Stimulated activated CD4-positive, alpha-beta T cell treated with anti-CD3 and anti-CD28 coated beads, Interleukin-1b, Interleukin-23, amount 100 ng/mL, for 24 hours (primary cell): ENCODE results near the gene SPINK14.

Experiments
- DNase-seq, 4 experiments: peaks; one replicate each; pipeline ENCODE4 v3.0.0-alpha.2; 2020; ENCODE audit warnings: low read depth in 4 of 4, low spot score in 1 of 4

SPINK14 gene

GRCh38 chr5:148168246-148168645 lies at the start of gene SPINK14:
TSS of gene SPINK14 (plus strand) at chr5:148168546. CDS start at chr5:148169733, 1,187 bp downstream.
- no peak for DNase-seq

- DNase-seq, result no peak
Observed at GRCh38 chr5:148120317-148120716, 48.0 kb upstream of the SPINK14 start.

- DNase-seq, result no peak
Observed at GRCh38 chr5:148125641-148126040, 42.7 kb upstream of the SPINK14 start.

GRCh38 chr5:148135091-148136048 lies 33.0 kb upstream of the SPINK14 start:
- DNase-seq, result no peak

- DNase-seq, result no peak
Observed at GRCh38 chr5:148140846-148141245, 27.5 kb upstream of the SPINK14 start.

- DNase-seq, result no peak
Observed at GRCh38 chr5:148141645-148142044, 26.7 kb upstream of the SPINK14 start.

GRCh38 chr5:148145916-148146315 lies 22.4 kb upstream of the SPINK14 start:
- no peak for DNase-seq

GRCh38 chr5:148146487-148146886 lies 21.9 kb upstream of the SPINK14 start:
- DNase-seq, result no peak

- DNase-seq, result no peak
Observed at GRCh38 chr5:148147415-148147814, 20.9 kb upstream of the SPINK14 start.

- no peak for DNase-seq
Observed at GRCh38 chr5:148151872-148152271, 16.5 kb upstream of the SPINK14 start.

- DNase-seq, result no peak
Observed at GRCh38 chr5:148152781-148153180, 15.6 kb upstream of the SPINK14 start.

- DNase-seq, result no peak
Observed at GRCh38 chr5:148156609-148157008, 11.7 kb upstream of the SPINK14 start.

GRCh38 chr5:148162038-148162437 lies 6.3 kb upstream of the SPINK14 start:
- no peak for DNase-seq

- DNase-seq, result no peak
Observed at GRCh38 chr5:148163345-148163744, 5.0 kb upstream of the SPINK14 start.

GRCh38 chr5:148166550-148167283 lies 1.6 kb upstream of the SPINK14 start:
- DNase-seq, result no peak

- no peak for DNase-seq
Observed at GRCh38 chr5:148172377-148172776, 4.0 kb downstream of the SPINK14 start.

GRCh38 chr5:148176480-148176879 lies 8.1 kb downstream of the SPINK14 start:
- DNase-seq, result no peak

GRCh38 chr5:148177207-148177606 lies 8.9 kb downstream of the SPINK14 start:
- DNase-seq, result no peak

- DNase-seq, result no peak
Observed at GRCh38 chr5:148179234-148179824, 11.0 kb downstream of the SPINK14 start.

GRCh38 chr5:148186248-148187003 lies 18.1 kb downstream of the SPINK14 start:
- no peak for DNase-seq

- no peak for DNase-seq
Observed at GRCh38 chr5:148191010-148191409, 22.7 kb downstream of the SPINK14 start.
